GM12891 (cell line): ENCODE results near the gene MYH13.

ENCODE experiments used
- POLR2A ChIP-seq: IDR thresholded peaks from 2 replicates; pipeline ENCODE4 v1.6.1; 2011; ENCODE audit warnings: low read depth, low read length, control low read depth
- POLR2AphosphoS5 ChIP-seq: IDR thresholded peaks from 2 replicates; pipeline ENCODE4 v1.6.1; 2011; ENCODE audit warnings: low read depth, low read length, control low read depth
- POU2F2 ChIP-seq: IDR thresholded peaks from 2 replicates; pipeline ENCODE4 v1.6.1; 2011; ENCODE audit warnings: low read depth, mild to moderate bottlenecking, control low read depth, low read length, moderate library complexity
- SPI1 ChIP-seq: IDR thresholded peaks from 2 replicates; pipeline ENCODE4 v1.6.1; 2011; ENCODE audit warnings: low read depth, low read length, control low read depth
- TAF1 ChIP-seq: IDR thresholded peaks from 2 replicates; pipeline ENCODE4 v1.6.1; 2011; ENCODE audit warnings: low read depth, low read length, control low read depth

GRCh38 chr17:10266296-10266876, 106.4 kb downstream of the MYH13 start:
- TF ChIP-seq POLR2AphosphoS5 (no peak), POLR2A (no peak), TAF1 (no peak), SPI1 (peak; percentile 38; the same call in 1 of the 2 replicates), POU2F2 (no peak)
